ENCODE data around the gene RAD51C. TPM values are rescaled to one million over a fixed set of nuclear protein-coding genes. Genes with fewer than 3 reads are reported as not detected.

RAD51C gene
- total and polyA plus RNA-seq, 9 of the 15 experiments (the other 6 are each of a cell fraction or from before 2014, with no cell fraction given), result 93.9 to 341 (median 135) TPM

GRCh38 chr17:58692239-58693055 lies at the start of gene RAD51C (continued):
- TF ChIP-seq, protein P1, sequence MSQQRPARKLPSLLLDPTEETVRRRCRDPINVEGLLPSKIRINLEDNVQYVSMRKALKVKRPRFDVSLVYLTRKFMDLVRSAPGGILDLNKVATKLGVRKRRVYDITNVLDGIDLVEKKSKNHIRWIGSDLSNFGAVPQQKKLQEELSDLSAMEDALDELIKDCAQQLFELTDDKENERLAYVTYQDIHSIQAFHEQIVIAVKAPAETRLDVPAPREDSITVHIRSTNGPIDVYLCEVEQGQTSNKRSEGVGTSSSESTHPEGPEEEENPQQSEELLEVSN (IDR thresholded peaks at IDR 0.05; ENCODE audit: borderline replicate concordance in 1 of 2, extremely low read depth in 1 of 2, insufficient read depth in 1 of 2, insufficient read length in 1 of 2, low read depth in 1 of 2, low read length in 1 of 2, poor library complexity in 1 of 2, severe bottlenecking in 1 of 2), result peak; percentile 97 to 99
- peak; percentile 41; the same call in 1 of the 2 replicates for TF ChIP-seq SIN3B (IDR thresholded peaks at IDR 0.05; ENCODE audit: low read depth)
- TF ChIP-seq SMAD3 (CRISPR knock-in tag; conservative IDR thresholded peaks at IDR 0.05), result no peak
- peak; percentile 71 for TF ChIP-seq DIDO1 (tag; IDR thresholded peaks at IDR 0.05; ENCODE audit: low read depth)
- peak; percentile 87 for TF ChIP-seq GABPB1 (CRISPR knock-in tag; IDR thresholded peaks at IDR 0.05)
- TF ChIP-seq CHCHD3 (CRISPR knock-in tag; IDR thresholded peaks at IDR 0.05), result no peak
- no peak for TF ChIP-seq ZNF23 (CRISPR knock-in tag; IDR thresholded peaks at IDR 0.05)
- TF ChIP-seq BACH1 (tag; IDR thresholded peaks at IDR 0.05), result no peak
- TF ChIP-seq NONO (IDR thresholded peaks at IDR 0.05; ENCODE audit: low read depth in 2 of 2, low read length in 1 of 2), result no peak
- peak; percentile 89 for TF ChIP-seq EP400 (IDR thresholded peaks at IDR 0.05)
- TF ChIP-seq RBM14 (IDR thresholded peaks at IDR 0.05; ENCODE audit: borderline replicate concordance, insufficient read depth, low read depth, low read length), result no peak
- peak; percentile 54; the same call in 1 of the 2 replicates for TF ChIP-seq GTF2E2 (tag; IDR thresholded peaks at IDR 0.05)
- TF ChIP-seq, protein P2, sequence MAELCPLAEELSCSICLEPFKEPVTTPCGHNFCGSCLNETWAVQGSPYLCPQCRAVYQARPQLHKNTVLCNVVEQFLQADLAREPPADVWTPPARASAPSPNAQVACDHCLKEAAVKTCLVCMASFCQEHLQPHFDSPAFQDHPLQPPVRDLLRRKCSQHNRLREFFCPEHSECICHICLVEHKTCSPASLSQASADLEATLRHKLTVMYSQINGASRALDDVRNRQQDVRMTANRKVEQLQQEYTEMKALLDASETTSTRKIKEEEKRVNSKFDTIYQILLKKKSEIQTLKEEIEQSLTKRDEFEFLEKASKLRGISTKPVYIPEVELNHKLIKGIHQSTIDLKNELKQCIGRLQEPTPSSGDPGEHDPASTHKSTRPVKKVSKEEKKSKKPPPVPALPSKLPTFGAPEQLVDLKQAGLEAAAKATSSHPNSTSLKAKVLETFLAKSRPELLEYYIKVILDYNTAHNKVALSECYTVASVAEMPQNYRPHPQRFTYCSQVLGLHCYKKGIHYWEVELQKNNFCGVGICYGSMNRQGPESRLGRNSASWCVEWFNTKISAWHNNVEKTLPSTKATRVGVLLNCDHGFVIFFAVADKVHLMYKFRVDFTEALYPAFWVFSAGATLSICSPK (IDR thresholded peaks at IDR 0.05; ENCODE audit: borderline replicate concordance), result no peak
- no peak for TF ChIP-seq USF1 (CRISPR knock-in tag; IDR thresholded peaks at IDR 0.05)
- no peak for TF ChIP-seq HDGF (IDR thresholded peaks at IDR 0.05)
- TF ChIP-seq CHD4 (IDR thresholded peaks at IDR 0.05; ENCODE audit: insufficient read depth, insufficient replicate concordance, low read depth, low read length, poor library complexity, severe bottlenecking), result no peak
- no peak for TF ChIP-seq C11orf30 (IDR thresholded peaks at IDR 0.05; ENCODE audit: low read depth)
- TF ChIP-seq, protein P3, sequence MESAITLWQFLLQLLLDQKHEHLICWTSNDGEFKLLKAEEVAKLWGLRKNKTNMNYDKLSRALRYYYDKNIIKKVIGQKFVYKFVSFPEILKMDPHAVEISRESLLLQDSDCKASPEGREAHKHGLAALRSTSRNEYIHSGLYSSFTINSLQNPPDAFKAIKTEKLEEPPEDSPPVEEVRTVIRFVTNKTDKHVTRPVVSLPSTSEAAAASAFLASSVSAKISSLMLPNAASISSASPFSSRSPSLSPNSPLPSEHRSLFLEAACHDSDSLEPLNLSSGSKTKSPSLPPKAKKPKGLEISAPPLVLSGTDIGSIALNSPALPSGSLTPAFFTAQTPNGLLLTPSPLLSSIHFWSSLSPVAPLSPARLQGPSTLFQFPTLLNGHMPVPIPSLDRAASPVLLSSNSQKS (CRISPR knock-in tag; IDR thresholded peaks at IDR 0.05), result no peak
- no peak for TF ChIP-seq EWSR1 (IDR thresholded peaks at IDR 0.05; ENCODE audit: borderline replicate concordance, low read depth, partially characterized antibody)
- peak; percentile 58; the same call in 1 of the 2 replicates for TF ChIP-seq TAF7 (tag; IDR thresholded peaks at IDR 0.05)
- TF ChIP-seq RCOR1 (IDR thresholded peaks at IDR 0.05; ENCODE audit: borderline replicate concordance in 1 of 2, low read depth in 2 of 2, low read length in 2 of 2), result peak in 1 of 2 experiments; percentile 41; a peak in 1 of 4 replicates
- TF ChIP-seq CBX5 (IDR thresholded peaks at IDR 0.05; ENCODE audit: borderline replicate concordance, low read depth), result no peak
- no peak for TF ChIP-seq GATAD2A (IDR thresholded peaks at IDR 0.05)

All from K562 (cell line).